ENCODE measurements around the gene PSME2. TPM values are rescaled to one million over a fixed set of nuclear protein-coding genes. Genes with fewer than 3 reads are reported as not detected.

Gene PSME2
- total and polyA plus RNA-seq, 12 donors, result 107 to 752 (median 243) TPM

GRCh38 chr14:24141097-24141880 lies 5.1 kb downstream of the PSME2 start, which contains the start of gene EMC9:
TSS of gene EMC9 (minus strand) at chr14:24141591. CDS start at chr14:24141304, 287 bp downstream.
- Histone ChIP-seq H3K27me3 (no peaks in the 10 kb centered on the region), H3K36me3 (replicated peaks in 1 of 2) (peaks cover 0 to 48% of the 10 kb centered on the region in 2 donors), H3K4me1 (replicated peaks in 1 of 2) (peaks cover 39 to 68% of the 10 kb centered on the region in 2 donors), H3K27ac (peak within 1 kb of the TSS; percentile 78 to 95 (median 81)), H3K4me3 (peak within 1 kb of the TSS; percentile 20 to 89 (median 64)), H3K9me3 (replicated peaks in 1 of 3) (no peaks in the 10 kb centered on the region)
- peak; percentile 100 for DNase-seq
- TF ChIP-seq CTCF (IDR thresholded peaks at IDR 0.05), result peak; percentile 39 to 78 (median 69)
- TF ChIP-seq POLR2A (IDR thresholded peaks at IDR 0.05), result peak; percentile 71 to 94
- intact Hi-C loops (cut with DNase I), result no loop called here
- WGBS, 4 donors, result 0 to 1% (median 0%) methylated on average over 12 to 65 of the region's 65 CpGs

- 66 to 75% (median 68%) methylated on average over 9 of the region's 9 CpGs for WGBS, 4 donors
- Histone ChIP-seq H3K36me3 (replicated peaks in 1 of 2) (peaks cover 0 to 42% of the 10 kb centered on the region in 2 donors), H3K27me3 (no peaks in the 10 kb centered on the region), H3K4me1 (replicated peaks in 1 of 2) (peaks cover 30 to 57% of the 10 kb centered on the region in 2 donors), H3K9me3 (replicated peaks in 1 of 3) (no peaks in the 10 kb centered on the region), H3K27ac (peak overlapping the region in 2 of 5 donors; percentile 21 to 88), H3K4me3 (peak overlapping the region in 1 of 4 donors; percentile 89)
- intact Hi-C loops (cut with DNase I), result no loop called here
- no peak for DNase-seq
- TF ChIP-seq POLR2A (IDR thresholded peaks at IDR 0.05) (no peak), CTCF (IDR thresholded peaks at IDR 0.05) (peak in 1 of 6 experiments; percentile 8)
Observed at GRCh38 chr14:24139272-24139934, 7.0 kb downstream of the PSME2 start.

- peak overlapping the region in 2 of 5 donors; percentile 54 to 96 for H3K27ac ChIP-seq
- no peak for DNase-seq
- peaks cover 30 to 56% of the 10 kb centered on the region in 2 donors for H3K4me1 ChIP-seq (replicated peaks in 1 of 2)
- 56 to 73% (median 65%) methylated on average over 10 to 13 of the region's 13 CpGs for WGBS, 4 donors
- intact Hi-C loops (cut with DNase I), result no loop called here
- TF ChIP-seq CTCF (IDR thresholded peaks at IDR 0.05), result no peak
- no peak for TF ChIP-seq POLR2A (IDR thresholded peaks at IDR 0.05)
- no peaks in the 10 kb centered on the region for H3K9me3 ChIP-seq (replicated peaks in 1 of 3)
- no peaks in the 10 kb centered on the region for H3K27me3 ChIP-seq
- no peak overlapping the region for H3K4me3 ChIP-seq
- H3K36me3 ChIP-seq (replicated peaks in 1 of 2), result peaks cover 0 to 34% of the 10 kb centered on the region in 2 donors
Observed at GRCh38 chr14:24138396-24139271, 7.8 kb downstream of the PSME2 start.
